IPS DF 4.7 (cell line): ENCODE data around the gene KLF8.

Experiments used
- DNase-seq: peaks from one replicate; pipeline ENCODE4 v3.0.0-alpha.2; 2013; ENCODE audit warnings: low spot score; ENCODE audit errors: extremely low read depth

The KLF8 gene

DNA sequence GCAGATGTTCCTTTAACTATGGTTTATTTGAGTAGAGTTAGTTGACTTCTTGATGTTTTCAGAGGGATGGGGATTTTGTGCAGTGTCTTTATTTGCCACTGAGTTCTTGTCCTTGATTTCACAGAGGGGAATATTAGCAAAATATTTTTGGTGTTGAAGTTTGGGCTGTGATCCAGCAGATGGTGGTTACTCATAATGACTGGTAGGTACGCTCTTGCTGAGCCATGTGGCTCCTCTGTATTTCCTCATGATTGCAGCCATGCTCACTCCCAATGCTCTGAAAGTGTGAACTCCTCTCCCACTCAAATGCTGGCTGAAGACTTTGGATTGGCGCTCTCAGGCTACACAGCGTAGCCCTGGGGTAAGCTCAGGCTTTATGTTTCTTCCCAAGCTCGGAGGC is 77.7 kb downstream of the KLF8 start:
- no peak for DNase-seq

DNA sequence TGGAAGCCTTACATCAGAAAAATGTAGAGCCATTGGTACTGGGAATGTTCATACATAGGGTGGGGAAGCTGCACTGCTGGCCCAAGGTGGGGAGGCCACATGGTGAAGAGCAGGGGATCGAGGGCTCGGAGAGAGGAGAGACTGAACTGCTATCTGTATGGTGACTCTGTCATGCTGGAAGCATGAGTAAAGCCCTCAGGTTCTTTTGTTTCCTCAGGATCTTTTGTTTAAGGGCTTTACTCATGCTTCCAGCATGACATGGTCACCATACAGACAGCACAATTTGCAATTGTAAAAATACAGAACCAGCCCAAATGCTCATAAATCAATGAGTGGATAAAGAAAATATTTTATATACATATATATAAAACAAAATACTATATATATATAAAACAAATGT is 78.4 kb downstream of the KLF8 start:
- DNase-seq = no peak

DNA sequence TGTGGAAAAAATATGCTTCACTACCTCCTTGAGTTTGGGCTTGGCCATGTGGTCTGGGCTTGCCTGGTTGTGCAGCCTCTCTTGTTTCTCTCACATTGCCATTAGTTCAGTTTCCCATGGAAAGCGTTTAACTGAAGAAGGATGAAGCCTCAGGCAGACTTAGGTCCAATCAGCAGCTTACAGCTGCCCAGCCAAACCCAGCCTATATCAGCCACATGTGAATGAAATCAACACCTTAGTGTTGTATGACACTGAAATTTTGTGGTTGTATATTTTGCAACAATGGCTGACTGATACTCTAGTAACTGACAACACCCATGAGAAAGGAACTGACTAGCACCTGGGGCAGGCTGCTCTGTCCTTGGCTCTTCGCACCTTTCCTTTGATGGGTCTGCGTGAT is 81.2 kb downstream of the KLF8 start:
- no peak for DNase-seq

DNA sequence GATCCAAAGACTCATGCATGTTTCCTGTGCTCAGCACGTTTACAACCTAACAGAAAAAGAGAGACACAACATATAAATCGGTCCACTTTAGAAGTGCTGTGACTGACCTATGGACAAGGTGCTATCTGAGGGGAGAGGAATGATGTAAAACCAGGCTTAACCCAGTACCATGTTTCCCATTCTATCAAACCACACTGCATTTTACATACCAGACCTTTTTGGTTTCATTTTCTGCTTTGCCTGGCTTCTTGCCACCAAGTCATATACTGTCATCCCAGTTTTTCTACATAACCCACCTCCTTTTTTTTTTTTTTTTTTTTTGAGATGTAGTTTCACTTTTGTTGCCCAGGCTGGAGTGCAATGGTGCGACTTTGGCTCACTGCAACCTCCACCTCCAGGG is 82.2 kb downstream of the KLF8 start:
- DNase-seq = no peak

DNA sequence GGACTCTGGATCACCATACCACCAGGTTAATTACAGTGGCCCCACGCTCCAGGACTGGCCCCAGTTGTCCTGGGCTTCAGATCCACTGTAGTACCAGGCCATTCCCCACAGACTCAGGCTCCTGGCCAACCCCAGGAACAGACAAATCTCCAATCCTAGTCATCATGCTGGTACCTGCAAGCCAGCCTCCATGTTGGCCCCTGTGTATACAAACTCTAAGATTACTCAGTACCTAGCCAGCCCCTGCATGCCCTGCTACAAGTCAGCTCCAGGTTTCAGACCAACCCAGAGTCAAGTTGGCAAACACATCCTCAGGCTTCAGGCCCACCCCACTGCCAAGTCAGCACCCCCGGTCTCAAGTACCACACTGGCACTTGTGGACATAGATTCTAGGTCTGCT is 85.9 kb downstream of the KLF8 start:
- no peak for DNase-seq

GRCh38 chrX:56319165-56319564 is 87.0 kb downstream of the KLF8 start:
- no peak for DNase-seq
